H1 (cell line): Measurements from ENCODE around the gene DHRS4. TPM values are rescaled to one million over a fixed set of nuclear protein-coding genes. Genes with fewer than 3 reads are reported as not detected.
"Not testable (repeated sequence)": the region's sequence is repeated elsewhere in the genome, so short reads cannot be mapped to it uniquely, and the experiment has no call there.

ENCODE experiments used
- CTCF ChIA-PET: fragments of 300-600 bp; sonication (Branson Sonifier 250); formaldehyde crosslinking; loops from one replicate; lab custom pipeline; 2021; ENCODE audit not compliant: partially characterized antibody; lab: Charles Lee
- POLR2A ChIA-PET: fragments of 300-600 bp; sonication (Branson Sonifier 250); formaldehyde crosslinking; loops from one replicate; lab custom pipeline; 2021; ENCODE audit warnings: inconsistent platforms; ENCODE audit not compliant: partially characterized antibody; lab: Charles Lee
- DNase-seq, 2 experiments: peaks; one replicate each; pipeline versions ENCODE4 v3.0.0 to v3.0.0-alpha.2; 2010 to 2022; ENCODE audit warnings: low spot score in 2 of 2, low read depth in 1 of 2, mixed read lengths in 1 of 2
- FAIRE-seq: peaks from 2 replicates; lab custom pipeline; 2011; peaks lifted over from hg19 to GRCh38; lab: Jason Lieb, UNC
- H2AFZ ChIP-seq: 2 replicates; pipeline ENCODE4 v1.8.1; 2012; ENCODE audit warnings: low read length, inconsistent platforms
- H2AK5ac ChIP-seq: 2 replicates; pipeline ENCODE4 v1.6.1; 2013; ENCODE audit warnings: low read depth, low read length
- H2BK120ac ChIP-seq: replicated peaks from 2 replicates; pipeline ENCODE3; 2013; ENCODE audit warnings: low read depth, low read length, inconsistent platforms
- H2BK12ac ChIP-seq: 2 replicates; pipeline ENCODE4 v1.6.1; 2013; ENCODE audit warnings: low read depth, low read length
- H2BK15ac ChIP-seq: 2 replicates; pipeline ENCODE4 v1.6.1; 2013; ENCODE audit warnings: low read length
- H2BK20ac ChIP-seq: 2 replicates; pipeline ENCODE4 v1.6.1; 2013; ENCODE audit warnings: low read length
- H2BK5ac ChIP-seq: 2 replicates; pipeline ENCODE4 v1.6.1; 2013; ENCODE audit warnings: low read depth, low read length
- H3K14ac ChIP-seq: 2 replicates; pipeline ENCODE4 v1.6.1; 2013; ENCODE audit warnings: inconsistent platforms; ENCODE audit not compliant: insufficient read length
- H3K18ac ChIP-seq: 2 replicates; pipeline ENCODE4 v1.6.1; 2013; ENCODE audit warnings: low read length; ENCODE audit errors: extremely low read depth
- H3K23ac ChIP-seq: 2 replicates; pipeline ENCODE4 v1.6.1; 2013; ENCODE audit warnings: inconsistent platforms; ENCODE audit not compliant: insufficient read length
- H3K23me2 ChIP-seq: 2 replicates; pipeline ENCODE4 v1.6.1; 2013; ENCODE audit warnings: low read depth, low read length
- H3K27ac ChIP-seq: 2 replicates; pipeline ENCODE4 v1.6.1; 2011; ENCODE audit warnings: low read depth, low read length, inconsistent platforms
- H3K27me3 ChIP-seq, 4 experiments: replicated peaks in 1 of 4; 1 replicate in 1 of 4; 2 replicates in 3 of 4; pipeline versions ENCODE4 v1.6.1 to v1.8.1; 2011 to 2013; ENCODE audit warnings: low read length in 3 of 4, mild to moderate bottlenecking in 3 of 4, inconsistent platforms in 2 of 4, mixed read lengths in 2 of 4, moderate library complexity in 1 of 4; ENCODE audit not compliant: control insufficient read depth in 3 of 4, insufficient read depth in 3 of 4; ENCODE audit errors: extremely low read depth in 1 of 4
- H3K36me3 ChIP-seq, 4 experiments: 2 replicates each; pipeline versions ENCODE4 v1.6.1 to v1.8.1; 2011 to 2013; ENCODE audit warnings: mild to moderate bottlenecking in 4 of 4, low read length in 3 of 4, moderate library complexity in 2 of 4, control low read depth in 1 of 4, inconsistent platforms in 1 of 4; ENCODE audit not compliant: insufficient read depth in 4 of 4, control insufficient read depth in 2 of 4
- H3K4ac ChIP-seq: replicated peaks from 2 replicates; pipeline ENCODE3; 2013; ENCODE audit warnings: low read length, low read depth, mixed read lengths, inconsistent platforms; ENCODE audit not compliant: insufficient read length
- H3K4me1 ChIP-seq, 4 experiments: replicated peaks in 1 of 4; 1 replicate in 1 of 4; 2 replicates in 3 of 4; pipeline versions ENCODE4 v1.6.1 to v1.8.1; 2011 to 2013; ENCODE audit warnings: low read length in 3 of 4, inconsistent platforms in 2 of 4, mixed read lengths in 1 of 4; ENCODE audit not compliant: insufficient read depth in 4 of 4, control insufficient read depth in 3 of 4
- H3K4me2 ChIP-seq, 2 experiments: 2 replicates each; pipeline versions ENCODE4 v1.6.1 to v1.8.1; 2011 to 2013; ENCODE audit warnings: low read depth in 2 of 2, low read length in 2 of 2, control low read depth in 1 of 2, inconsistent platforms in 1 of 2, mild to moderate bottlenecking in 1 of 2; ENCODE audit not compliant: insufficient read depth in 1 of 2
- H3K4me3 ChIP-seq, 4 experiments: fragments of 200-600, 300-600 bp in 1 of 4; sonication (generic), shearing (Covaris generic), sonication (Bioruptor Twin) in 1 of 4; 2 replicates each; pipeline versions ENCODE4 v1.5.1 to v1.8.1; 2011 to 2016; ENCODE audit warnings: low read length in 4 of 4, low read depth in 3 of 4, control low read depth in 2 of 4, inconsistent platforms in 2 of 4, mild to moderate bottlenecking in 2 of 4, mixed read lengths in 1 of 4, moderate library complexity in 1 of 4; ENCODE audit not compliant: insufficient read depth in 2 of 4; ENCODE audit errors: extremely low read depth in 1 of 4
- H3K56ac ChIP-seq: replicated peaks from 2 replicates; pipeline ENCODE3; 2013; ENCODE audit warnings: low read depth, mild to moderate bottlenecking, mixed read lengths, low read length, inconsistent platforms; ENCODE audit not compliant: insufficient read length
- H3K79me1 ChIP-seq: 2 replicates; pipeline ENCODE4 v1.6.1; 2013; ENCODE audit warnings: low read depth, low read length, control low read depth
- H3K79me2 ChIP-seq, 2 experiments: 2 replicates each; pipeline versions ENCODE4 v1.6.1 to v1.8.1; 2012 to 2013; ENCODE audit warnings: low read length in 2 of 2, mild to moderate bottlenecking in 2 of 2, inconsistent platforms in 1 of 2; ENCODE audit not compliant: insufficient read depth in 2 of 2, control insufficient read depth in 1 of 2
- H3K9ac ChIP-seq, 4 experiments: replicated peaks in 1 of 4; 1 replicate in 1 of 4; 2 replicates in 3 of 4; pipeline versions ENCODE4 v1.6.1 to v1.8.1; 2011 to 2013; ENCODE audit warnings: low read depth in 3 of 4, low read length in 3 of 4, control low read depth in 2 of 4, mild to moderate bottlenecking in 2 of 4, moderate library complexity in 2 of 4, inconsistent platforms in 1 of 4; ENCODE audit errors: extremely low read depth in 1 of 4
- H3K9me3 ChIP-seq, 2 experiments: 2 replicates each; pipeline versions ENCODE4 v1.6.1 to v1.8.1; 2012 to 2013; ENCODE audit warnings: mild to moderate bottlenecking in 2 of 2, moderate library complexity in 2 of 2, control low read depth in 1 of 2, inconsistent platforms in 1 of 2, low read depth in 1 of 2, low read length in 1 of 2, mixed read lengths in 1 of 2; ENCODE audit not compliant: insufficient read depth in 2 of 2
- H4K20me1 ChIP-seq, 2 experiments: replicated peaks in 1 of 2; 2 replicates each; pipeline versions ENCODE3 to v1.8.1; 2011 to 2013; ENCODE audit warnings: inconsistent platforms in 2 of 2, low read length in 2 of 2, mild to moderate bottlenecking in 1 of 2; ENCODE audit not compliant: insufficient read depth in 2 of 2, control insufficient read depth in 1 of 2
- H4K5ac ChIP-seq: 2 replicates; pipeline ENCODE4 v1.6.1; 2013; ENCODE audit warnings: low read length, low read depth, mixed read lengths, inconsistent platforms; ENCODE audit not compliant: insufficient read length
- H4K8ac ChIP-seq: 2 replicates; pipeline ENCODE4 v1.8.0; 2013; ENCODE audit warnings: mild to moderate bottlenecking, moderate library complexity, low read length, inconsistent platforms; ENCODE audit not compliant: insufficient read depth; ENCODE audit errors: extremely low read depth
- H4K91ac ChIP-seq: replicated peaks from 2 replicates; pipeline ENCODE3; 2013; ENCODE audit warnings: low read length, mixed read lengths, inconsistent platforms; ENCODE audit not compliant: insufficient read length
- CTCF ChIP-seq, 3 experiments: IDR thresholded peaks; 1 replicate in 2 of 3; 2 replicates in 1 of 3; pipeline versions ENCODE4 v1.5.1 to v1.6.1; 2011; ENCODE audit warnings: low read length in 3 of 3, mild to moderate bottlenecking in 3 of 3, inconsistent platforms in 2 of 3, low read depth in 1 of 3, moderate library complexity in 1 of 3; ENCODE audit not compliant: insufficient read depth in 1 of 3; ENCODE audit errors: control extremely low read depth in 1 of 3
- MAFK ChIP-seq: IDR thresholded peaks from 2 replicates; pipeline ENCODE4 v1.6.1; 2012; ENCODE audit warnings: low read depth, mild to moderate bottlenecking, improper control_type of control experiment, low read length
- WGBS, 2 experiments: shearing (Covaris generic) in 1 of 2; methylation state at CpG; one replicate each; pipeline versions ENCODE4 v1.1.6 to v1.1.7; 2013 to 2015; ENCODE audit warnings: low lambda C conversion rate in 2 of 2, mixed read lengths in 2 of 2, inconsistent platforms in 1 of 2, low coverage in 1 of 2, missing lambda C conversion rate in 1 of 2; ENCODE audit not compliant: insufficient replicate concordance in 2 of 2, insufficient coverage in 1 of 2, insufficient read length in 1 of 2; ENCODE audit errors: extremely low coverage in 1 of 2, missing lambda C conversion rate in 1 of 2; 5-methylcytosine and 5-hydroxymethylcytosine counted together
- polyA plus RNA-seq, 7 experiments: library from polyadenylated mRNA; depleted of rRNA in 3 of 7; stranded (reverse) in 5 of 7; unstranded in 2 of 7; fragments of >200 nt in 5 of 7; fragments of 200-250 nt in 2 of 7; gene quantifications; 1 replicate in 5 of 7; 2 replicates in 1 of 7; 4 replicates in 1 of 7; pipeline versions ENCODE4 v1.2.1 to v1.2.3, GENCODE V29; 2011 to 2013; ENCODE audit warnings: missing spikeins in 2 of 7, mixed read lengths in 2 of 7
- total RNA-seq: library from RNA; stranded (reverse); fragmentation: NEBNext Ultra II Directional; extraction: Animal tissue kit (Norgen Biotek cat#: 25700); gene quantifications from 2 replicates; pipeline ENCODE4 v1.2.1, GENCODE V29; 2021

DHRS4 gene
- total and polyA plus RNA-seq, 2 of the 8 experiments (the other 6 are each of a cell fraction or from before 2014, with no cell fraction given): 11.7 to 16.2 TPM

GRCh38 chr14:23977208-23977607 is 23.6 kb downstream of the DHRS4 start:
- peak; percentile 71 for FAIRE-seq
- POLR2A ChIA-PET, H2BK120ac ChIP-seq, H3K23ac ChIP-seq, H3K27me3 ChIP-seq, H4K91ac ChIP-seq, H3K9me3 ChIP-seq, H2AK5ac ChIP-seq, H3K14ac ChIP-seq, H2BK5ac ChIP-seq, H2BK12ac ChIP-seq, DNase-seq, H3K4ac ChIP-seq, H4K5ac ChIP-seq, H3K36me3 ChIP-seq, H3K27ac ChIP-seq, H4K20me1 ChIP-seq, H2BK15ac ChIP-seq, H3K18ac ChIP-seq, H2AFZ ChIP-seq, H3K4me1 ChIP-seq, H3K56ac ChIP-seq, H4K8ac ChIP-seq, H3K79me1 ChIP-seq, H3K4me2 ChIP-seq, H3K9ac ChIP-seq, H3K79me2 ChIP-seq, H3K4me3 ChIP-seq, H2BK20ac ChIP-seq, H3K23me2 ChIP-seq: not testable (repeated sequence)
- CTCF ChIA-PET: interaction anchor here (0.7 to 1.2 kb wide), 5 partner anchors 61 to 363 kb away, joined by 3 to 4 read pairs (median 3); no protein-coding TSS in a partner anchor
- TF ChIP-seq CTCF (IDR thresholded peaks at IDR 0.05; ENCODE audit: control extremely low read depth in 1 of 3, insufficient read depth in 1 of 3, low read depth in 1 of 3, low read length in 3 of 3) (peak in 2 of 3 experiments; percentile 6 to 19; a peak in 2 of 4 replicates), MAFK (peak; percentile 65)
- 50% methylated on average over 2 of the region's 2 CpGs; no CpG with 5 or more reads in 1 of the 2 experiments for WGBS, 2 experiments
